GM19099 (cell line): ENCODE results near the gene FNDC3B.
A peak's percentile ranks its signal among the peaks of the same experiment; 100 is the strongest.

Source experiments
- POLR2A ChIP-seq: IDR thresholded peaks from 3 replicates; pipeline ENCODE4 v1.6.1; 2011; ENCODE audit warnings: low read depth; ENCODE audit not compliant: insufficient read length; ENCODE audit errors: extremely low read depth

FNDC3B gene

DNA sequence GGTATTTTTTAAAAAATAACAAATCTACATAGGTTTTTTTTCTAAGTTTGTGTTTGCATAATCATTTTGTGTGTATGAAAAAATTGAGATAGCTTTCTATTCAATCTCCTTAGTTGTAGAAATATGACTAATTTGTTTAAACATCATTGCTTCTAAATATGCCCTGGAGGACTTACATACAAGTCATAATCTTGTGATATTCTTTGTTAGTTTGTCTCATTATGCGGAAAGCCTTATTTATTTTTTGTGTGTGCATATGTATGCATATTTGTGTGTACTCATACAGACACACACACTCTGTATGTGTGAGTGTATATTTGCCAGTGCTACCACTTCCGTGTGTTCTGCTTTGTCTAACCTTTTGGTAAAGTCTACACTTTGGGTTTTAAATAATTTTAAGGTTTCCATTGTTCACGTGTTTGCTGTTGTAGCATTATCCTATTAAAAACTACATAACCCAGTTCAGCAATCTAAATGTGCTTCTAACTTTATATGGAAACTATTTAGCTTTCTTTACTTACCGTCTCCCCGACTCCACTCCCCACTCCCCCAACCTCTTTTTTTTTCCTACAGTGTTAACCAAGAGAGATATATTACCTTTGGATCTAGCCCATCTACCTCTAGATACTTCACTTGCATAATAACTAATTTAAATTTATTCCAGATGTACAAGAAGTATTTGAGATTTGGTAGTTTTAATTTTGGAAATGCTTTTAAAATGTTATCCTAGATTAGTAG is 111.7 kb downstream of the FNDC3B start:
- TF ChIP-seq POLR2A, result no peak

DNA sequence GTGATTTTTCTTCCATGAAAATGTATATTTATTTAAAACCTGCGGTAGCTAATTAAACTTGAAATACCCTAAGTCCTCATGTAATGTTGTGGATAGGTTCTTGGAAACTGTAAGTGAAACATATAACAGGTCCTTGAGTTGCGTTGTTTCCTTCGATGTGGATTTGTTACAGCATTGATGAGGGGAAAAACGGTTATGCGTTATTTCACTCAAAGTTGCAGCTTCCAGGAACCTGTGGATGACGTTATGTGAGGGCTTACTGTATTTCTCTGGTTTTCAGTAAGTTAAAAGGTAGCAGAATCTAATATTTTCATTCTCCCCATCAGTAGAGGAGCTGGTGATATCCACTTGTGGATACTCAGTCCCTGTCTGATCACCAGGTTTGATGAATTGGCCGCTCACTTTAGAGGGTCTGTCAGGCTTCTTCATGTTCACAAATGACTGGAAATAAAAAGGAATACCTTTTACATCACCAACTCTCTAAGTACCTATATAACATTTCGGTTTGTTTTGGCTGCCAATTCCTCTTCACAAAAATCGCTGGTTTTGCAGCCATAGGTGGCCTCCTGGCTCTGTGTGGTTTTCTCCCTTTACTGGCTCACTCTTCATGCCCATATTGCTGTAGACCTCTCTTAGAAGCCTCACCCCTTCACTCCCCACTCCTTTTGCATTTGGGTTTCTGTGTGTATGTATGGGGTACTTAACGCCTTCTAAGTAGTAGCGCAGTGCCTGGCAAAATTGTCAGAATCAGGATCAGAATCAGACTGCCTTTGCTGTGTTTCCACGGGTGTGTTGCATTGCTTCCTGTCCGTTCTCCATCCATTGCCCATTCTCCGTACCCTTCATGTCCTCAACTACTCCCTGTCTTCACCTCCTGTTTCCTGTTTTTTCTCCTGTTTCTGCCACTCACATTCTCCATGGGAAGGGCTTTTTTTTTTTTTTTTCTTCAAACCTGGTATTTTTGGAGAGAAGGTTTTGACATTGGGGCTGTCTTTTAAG is 112.6 kb downstream of the FNDC3B start:
- no peak for TF ChIP-seq POLR2A

DNA sequence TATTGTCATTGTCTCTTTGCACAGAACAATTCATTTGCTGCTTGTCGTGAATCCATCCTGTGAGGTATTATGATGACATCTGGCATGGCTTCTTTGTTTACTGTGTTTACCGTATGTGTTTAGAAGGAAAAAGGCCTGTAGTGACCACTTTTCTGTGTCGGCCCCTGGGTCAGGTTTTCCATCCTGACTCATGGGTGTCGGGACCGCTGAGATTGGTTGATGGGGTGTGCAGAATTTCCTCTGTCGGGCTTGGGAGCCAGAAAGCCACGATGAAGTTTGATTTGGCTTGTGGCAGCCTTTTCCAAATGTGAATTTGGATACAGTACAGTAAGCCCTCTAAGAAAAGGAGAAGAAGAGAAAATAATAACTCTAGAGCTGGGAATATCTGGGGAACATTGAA is 113.5 kb downstream of the FNDC3B start:
- TF ChIP-seq POLR2A, result no peak

DNA sequence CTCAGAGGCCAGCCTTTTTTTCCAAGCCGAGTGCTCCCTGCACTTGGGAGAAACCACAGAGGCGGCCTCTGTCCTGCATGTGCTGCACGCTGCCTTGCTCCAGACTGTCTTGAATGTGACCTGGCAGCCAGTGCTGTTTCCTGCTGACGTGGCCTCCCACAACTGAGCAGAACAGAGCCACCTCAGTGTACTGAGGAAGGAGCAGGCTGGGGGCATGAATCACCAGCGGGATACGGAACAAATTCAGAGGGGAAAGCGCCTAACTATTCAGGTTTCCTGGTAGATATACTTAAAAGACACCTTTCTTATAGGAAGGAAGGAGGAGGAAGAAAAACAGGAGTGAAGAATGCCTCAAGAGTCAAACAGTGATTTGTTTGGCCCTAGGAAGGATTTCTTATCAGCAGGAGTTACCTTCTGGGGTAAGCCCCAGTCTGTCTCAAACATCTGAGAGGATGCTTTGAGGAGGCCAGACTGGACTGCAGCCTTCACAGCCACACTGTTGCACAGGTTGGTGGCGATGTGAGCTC is 114.0 kb downstream of the FNDC3B start:
- peak; percentile 22 for TF ChIP-seq POLR2A

DNA sequence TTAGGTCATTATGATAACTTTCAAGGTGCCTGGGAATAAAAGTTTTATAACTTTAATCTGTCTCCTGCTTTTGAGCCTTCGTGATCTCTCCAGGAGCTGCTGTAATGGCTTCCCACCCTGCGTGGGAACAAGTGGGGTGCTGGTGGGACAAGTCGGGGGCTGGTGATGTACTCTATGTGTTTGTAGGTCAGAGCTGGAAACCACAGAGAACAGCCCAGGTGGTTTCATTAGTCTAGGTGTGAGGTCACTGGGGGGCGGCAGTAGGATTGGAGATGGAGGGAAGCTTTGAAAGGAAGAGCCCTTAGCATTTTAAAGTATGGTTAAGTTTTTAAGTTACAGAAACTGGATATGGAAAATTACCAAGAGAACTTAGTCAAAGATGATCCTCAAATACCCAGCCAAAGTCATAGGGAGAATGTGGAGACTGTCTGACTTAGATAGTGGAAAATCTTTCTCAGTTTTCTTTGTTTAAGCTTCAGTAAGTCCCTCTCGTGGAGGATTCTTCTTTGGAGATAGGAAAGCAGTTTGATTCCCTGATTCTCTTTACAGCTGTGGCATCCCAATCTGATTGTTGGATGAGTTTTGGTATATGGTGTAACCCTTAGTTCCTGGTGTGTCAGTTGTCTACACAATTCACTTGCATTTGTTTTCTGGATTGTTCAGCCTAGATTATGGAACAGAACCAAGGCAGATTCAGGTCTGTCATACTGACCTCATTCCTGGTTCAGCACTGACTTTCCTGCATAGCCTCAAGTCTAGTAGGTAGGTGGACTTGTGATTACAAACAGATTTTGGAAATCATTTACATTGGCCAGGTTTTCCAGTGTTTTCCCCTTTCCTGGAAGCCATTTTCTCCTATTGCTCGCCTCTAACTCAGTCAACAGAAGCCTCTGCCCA is 115.6 kb downstream of the FNDC3B start:
- no peak for TF ChIP-seq POLR2A

DNA sequence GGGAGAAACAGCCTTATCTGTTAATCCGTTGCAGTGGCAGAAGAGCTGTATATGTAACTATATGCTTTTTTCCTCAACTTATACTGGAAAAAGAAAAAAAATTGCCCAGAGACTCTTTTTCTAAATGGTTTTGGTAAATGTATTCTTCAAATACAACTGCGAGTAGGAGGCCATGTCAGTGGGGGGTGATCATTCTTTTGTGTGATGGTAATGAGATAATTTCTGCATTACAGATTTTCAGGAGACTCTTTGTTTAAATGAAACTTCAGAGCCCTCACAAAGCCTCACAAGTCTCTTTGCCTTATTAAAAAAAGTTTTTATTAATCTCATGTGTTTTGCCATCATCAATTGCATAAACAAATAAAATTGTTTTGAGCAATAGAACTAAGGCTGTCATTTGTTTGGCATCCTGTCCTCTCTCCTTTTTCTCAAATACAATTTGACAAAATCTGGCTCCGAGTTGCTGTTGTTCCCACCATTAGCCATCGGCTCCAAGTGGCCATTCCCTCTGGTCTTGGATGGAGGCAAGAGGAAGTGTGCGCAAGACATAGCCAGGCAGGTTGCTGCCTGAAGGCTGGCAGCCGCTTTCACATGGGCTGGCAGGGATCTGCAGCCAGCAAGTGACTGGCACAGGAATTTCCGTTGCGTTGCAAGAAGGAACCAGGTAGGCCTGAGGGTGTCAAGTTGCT is 116.7 kb downstream of the FNDC3B start:
- no peak for TF ChIP-seq POLR2A

DNA sequence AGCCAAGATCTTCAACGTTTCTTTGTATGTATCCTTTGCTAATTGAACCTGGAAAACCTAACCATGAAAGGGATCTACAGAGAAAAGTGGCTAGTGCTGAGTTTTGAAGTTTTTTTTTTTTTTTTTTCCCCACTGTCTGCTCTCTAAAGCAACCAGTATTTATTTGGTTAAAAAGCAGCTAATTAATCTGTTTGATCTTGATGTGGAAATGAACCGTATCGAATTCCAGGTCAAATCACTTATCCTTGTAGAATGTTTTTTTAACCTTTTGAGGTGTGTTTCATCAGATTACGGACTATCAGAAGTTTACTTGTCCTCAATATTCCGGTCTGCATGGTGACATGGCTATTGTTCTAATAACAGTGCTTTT is 117.2 kb downstream of the FNDC3B start:
- no peak for TF ChIP-seq POLR2A

DNA sequence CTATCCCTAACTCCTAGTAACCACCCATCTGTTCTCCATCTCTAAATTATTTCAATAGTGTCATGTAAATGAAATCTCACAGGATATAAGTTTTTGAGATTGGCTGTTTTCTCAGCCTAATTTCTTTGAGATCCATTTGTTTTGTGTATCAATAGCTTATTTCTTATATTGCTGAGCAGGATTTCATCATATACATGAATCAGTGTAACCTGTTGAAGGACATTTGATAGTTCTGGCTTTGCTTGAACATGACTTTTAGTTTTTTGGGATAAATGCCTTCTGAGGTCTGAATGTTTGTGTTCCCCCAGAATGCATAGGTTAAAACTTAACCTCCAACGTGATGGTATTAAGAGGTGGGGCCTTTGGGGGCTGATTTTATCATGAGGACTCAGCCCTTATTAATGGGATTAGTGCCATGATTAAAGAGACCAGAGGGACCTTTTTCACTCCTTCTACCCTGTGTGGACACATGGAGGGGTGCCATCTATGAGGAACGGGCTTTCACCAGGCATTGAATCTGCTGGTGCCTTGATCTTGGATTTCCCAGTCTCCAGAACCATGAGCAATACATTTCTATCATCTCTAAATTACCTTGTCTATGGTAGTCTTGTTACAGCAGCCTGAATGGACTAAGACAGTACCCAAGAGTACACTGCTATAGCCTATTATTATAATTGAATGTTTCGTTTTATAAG is 118.3 kb downstream of the FNDC3B start:
- TF ChIP-seq POLR2A, result no peak

DNA sequence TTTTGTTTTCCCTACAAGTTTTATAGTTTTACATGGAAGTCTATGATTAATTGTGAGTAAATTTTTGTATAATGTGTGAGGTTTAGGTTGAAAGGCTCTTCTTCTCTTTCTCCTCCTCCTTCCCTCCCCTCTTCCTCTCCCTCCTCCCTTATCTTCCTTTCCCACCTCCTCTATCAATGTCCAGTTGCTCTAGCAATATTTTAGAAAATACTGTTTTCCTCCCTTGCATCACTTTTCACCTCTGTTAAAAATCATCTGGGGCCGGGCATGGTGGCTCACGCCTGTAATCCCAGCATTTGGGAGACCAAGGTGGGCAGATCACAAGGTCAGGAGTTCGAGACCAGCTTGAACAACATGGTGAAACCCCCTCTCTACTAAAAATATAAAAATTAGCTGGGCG is 119.4 kb downstream of the FNDC3B start:
- TF ChIP-seq POLR2A, result no peak

DNA sequence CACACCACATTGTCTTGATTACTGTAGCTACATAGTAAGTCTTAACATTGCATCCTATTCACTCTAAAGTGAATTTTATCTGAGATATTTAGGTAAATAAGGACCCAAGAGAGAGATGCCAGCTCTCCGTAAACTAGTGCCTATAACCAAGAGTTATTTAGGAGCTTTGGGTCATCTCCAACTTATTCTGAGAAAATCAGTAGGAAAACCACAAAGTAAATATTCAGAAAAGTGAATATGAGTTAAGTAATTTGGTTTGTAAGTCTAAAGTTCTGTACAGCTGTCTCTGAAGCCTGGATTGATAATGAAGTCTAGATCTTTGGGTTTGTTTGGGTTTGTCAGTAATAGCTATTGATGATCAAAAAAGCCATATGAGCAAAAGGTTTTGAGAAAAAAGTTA is 120.0 kb downstream of the FNDC3B start:
- TF ChIP-seq POLR2A, result no peak

DNA sequence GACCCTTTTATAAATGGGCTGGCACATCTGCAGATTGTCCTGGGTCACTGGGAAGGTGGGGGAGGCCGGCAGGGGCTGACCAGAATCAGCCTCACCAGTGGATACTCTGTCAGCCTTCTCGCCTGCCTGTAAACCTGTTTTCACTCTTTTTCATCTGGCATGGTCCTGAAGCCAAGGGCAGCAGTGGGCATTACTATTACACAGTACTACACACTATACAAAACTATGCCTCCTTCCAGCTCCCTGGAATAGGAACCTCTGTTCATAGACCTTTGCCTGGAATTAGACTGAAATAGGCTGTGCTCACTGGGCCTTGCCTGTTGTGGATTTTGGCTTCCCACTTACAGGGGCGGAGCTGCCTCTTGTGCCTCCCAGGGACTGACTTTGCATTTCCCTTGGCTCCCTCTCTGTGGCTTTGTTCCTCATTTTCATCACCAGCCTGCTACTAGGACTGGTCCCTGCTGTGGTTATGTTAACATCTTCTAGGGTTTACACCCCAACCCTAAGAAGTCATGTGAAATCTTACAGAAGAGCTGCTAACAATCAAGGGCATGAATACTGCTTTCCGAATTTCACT is 120.7 kb downstream of the FNDC3B start:
- no peak for TF ChIP-seq POLR2A

DNA sequence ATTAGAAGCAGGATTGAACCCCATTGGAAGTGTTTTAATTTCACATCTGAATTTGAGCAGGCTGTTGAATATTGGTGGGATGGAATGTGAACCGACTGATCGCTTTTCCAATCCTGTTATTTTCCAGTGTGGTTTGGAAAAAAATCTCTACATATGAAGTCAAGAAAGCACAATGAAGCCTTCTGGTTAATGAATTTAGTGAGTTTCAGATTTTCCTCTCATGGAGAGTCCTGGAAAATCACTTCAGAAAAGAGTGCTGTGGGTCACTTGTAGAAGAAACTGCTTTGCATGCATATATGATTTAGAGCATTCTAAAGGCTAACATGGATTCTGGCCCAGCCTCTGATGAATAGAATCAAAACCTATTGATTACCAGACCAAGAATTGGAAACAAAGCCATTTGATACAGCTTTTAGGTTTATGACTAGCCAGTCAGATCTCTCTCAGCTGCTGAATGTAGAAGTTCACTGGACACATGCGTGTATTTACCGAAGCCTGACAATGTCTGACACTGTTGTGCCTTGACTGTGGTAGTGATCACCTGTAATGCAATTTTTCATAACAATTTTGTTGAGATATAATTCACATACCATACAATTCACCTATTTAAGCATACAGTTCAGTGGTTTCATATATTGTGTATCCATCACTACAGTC is 121.9 kb downstream of the FNDC3B start:
- TF ChIP-seq POLR2A, result no peak

DNA sequence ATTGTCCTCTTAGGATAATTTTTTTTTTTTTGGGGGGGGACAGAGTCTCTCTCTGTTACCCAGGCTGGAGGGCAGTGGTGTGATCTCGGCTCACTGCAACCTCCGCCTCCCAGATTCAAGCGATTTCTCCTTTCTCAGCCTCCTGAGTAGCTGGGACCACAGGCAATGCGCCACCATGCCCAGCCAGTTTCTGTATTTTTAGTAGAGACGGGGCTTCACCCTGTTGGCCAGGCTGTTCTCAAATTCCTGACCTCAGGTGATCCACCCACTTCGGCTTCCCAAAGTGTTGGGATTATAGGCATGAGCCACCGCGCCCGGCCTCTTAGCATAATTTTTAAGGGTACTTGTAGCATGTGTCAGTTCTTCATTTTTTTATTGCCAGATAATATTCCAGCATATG is 122.6 kb downstream of the FNDC3B start:
- no peak for TF ChIP-seq POLR2A
